GM23338 (cell line): Measurements from ENCODE around the gene MTA3. TPM values are rescaled to one million over a fixed set of nuclear protein-coding genes. Genes with fewer than 3 reads are reported as not detected.

Experiments used
- ATAC-seq: fragments of 200-7000 bp; cut with Tn5 transposase; 3 replicates; pipeline ENCODE4 v1.9.1; 2020
- DNase-seq: peaks from one replicate; pipeline ENCODE4 v3.0.0-alpha.2; 2015; ENCODE audit warnings: low spot score
- H2AFZ ChIP-seq: fragments of 200-600 bp; sonication (generic); 2 replicates; pipeline ENCODE4 v1.8.0; 2016; ENCODE audit warnings: antibody characterized with exemption, mild to moderate bottlenecking, moderate library complexity
- H3F3A ChIP-seq: fragments of 200-600 bp; sonication (generic); replicated peaks from 2 replicates; pipeline ENCODE4 v1.8.0; 2017; ENCODE audit warnings: antibody characterized with exemption, mixed run types, low read depth
- H3K27ac ChIP-seq: fragments of 200-600 bp; sonication (generic); 2 replicates; pipeline ENCODE4 v1.6.1; 2016; ENCODE audit warnings: low read depth
- H3K27me3 ChIP-seq: fragments of 200-600 bp; sonication (generic); 2 replicates; pipeline ENCODE4 v1.8.0; 2016; ENCODE audit warnings: mild to moderate bottlenecking, mixed run types, moderate library complexity; ENCODE audit not compliant: insufficient read depth
- H3K36me3 ChIP-seq: fragments of 200-600 bp; sonication (generic); 2 replicates; pipeline ENCODE4 v1.8.0; 2016; ENCODE audit warnings: mild to moderate bottlenecking; ENCODE audit not compliant: insufficient read depth
- H3K4me1 ChIP-seq: fragments of 200-600 bp; sonication (generic); 2 replicates; pipeline ENCODE4 v1.8.0; 2016; ENCODE audit warnings: mild to moderate bottlenecking, moderate library complexity; ENCODE audit not compliant: insufficient read depth
- H3K4me2 ChIP-seq: fragments of 200-600 bp; sonication (generic); 2 replicates; pipeline ENCODE4 v1.7.1; 2017; ENCODE audit warnings: mixed run types
- H3K4me3 ChIP-seq: fragments of 200-600 bp; sonication (generic); 2 replicates; pipeline ENCODE4 v1.6.1; 2016; ENCODE audit warnings: mixed run types
- H3K79me2 ChIP-seq: fragments of 200-600 bp; sonication (generic); replicated peaks from 2 replicates; pipeline ENCODE4 v1.8.0; 2017; ENCODE audit warnings: mild to moderate bottlenecking; ENCODE audit not compliant: insufficient read depth
- H3K9me2 ChIP-seq: fragments of 200-600 bp; sonication (generic); 2 replicates; pipeline ENCODE4 v1.8.0; 2017; ENCODE audit not compliant: insufficient read depth
- H4K20me1 ChIP-seq: fragments of 200-600 bp; sonication (generic); replicated peaks from 2 replicates; pipeline ENCODE4 v1.8.0; 2017; ENCODE audit warnings: mild to moderate bottlenecking; ENCODE audit not compliant: insufficient read depth
- H3K27ac Mint-ChIP-seq: 2 replicates; pipeline ENCODE4 v1.8.0; 2020; ENCODE audit warnings: inconsistent platforms, mild to moderate bottlenecking, moderate library complexity, mixed read lengths
- H3K27me3 Mint-ChIP-seq: 3 replicates; pipeline ENCODE4 v1.8.0; 2022; ENCODE audit warnings: low read depth, mild to moderate bottlenecking, moderate library complexity, mixed read lengths, inconsistent platforms; ENCODE audit not compliant: insufficient read depth, poor library complexity
- H3K36me3 Mint-ChIP-seq: 3 replicates; pipeline ENCODE4 v1.8.0; 2021; ENCODE audit warnings: low read depth, mild to moderate bottlenecking, inconsistent platforms, moderate library complexity, mixed read lengths
- H3K4me1 Mint-ChIP-seq: 3 replicates; pipeline ENCODE4 v1.8.0; 2020; ENCODE audit warnings: mild to moderate bottlenecking, inconsistent platforms, mixed read lengths
- H3K4me3 Mint-ChIP-seq: 3 replicates; pipeline ENCODE4 v1.8.0; 2021; ENCODE audit warnings: moderate library complexity, mild to moderate bottlenecking, inconsistent platforms, mixed read lengths
- H3K9me3 Mint-ChIP-seq: 3 replicates; pipeline ENCODE4 v1.8.0; 2020; ENCODE audit warnings: moderate library complexity, mild to moderate bottlenecking, inconsistent platforms, mixed read lengths
- CREB1 ChIP-seq: fragments of 250-450 bp; sonication (Bioruptor Pico); IDR thresholded peaks from 2 replicates; pipeline ENCODE4 v1.5.0; 2020; ENCODE audit warnings: low read depth, mild to moderate bottlenecking, moderate library complexity
- EZH2 ChIP-seq: fragments of 200-600 bp; sonication (generic); IDR thresholded peaks from one replicate; pipeline ENCODE4 v1.8.0; 2017; ENCODE audit warnings: antibody characterized with exemption, mild to moderate bottlenecking, low read depth; ENCODE audit not compliant: unreplicated experiment
- NANOG ChIP-seq: IDR thresholded peaks from 2 replicates; pipeline ENCODE4 v1.6.1; 2016; ENCODE audit warnings: antibody characterized with exemption, borderline replicate concordance
- POLR2AphosphoS5 ChIP-seq: IDR thresholded peaks from 2 replicates; pipeline ENCODE4 v1.6.1; 2016; ENCODE audit warnings: antibody characterized with exemption, low read depth
- ZNF114 ChIP-seq: fragments of 250-450 bp; sonication (Bioruptor Pico); IDR thresholded peaks from 2 replicates; pipeline ENCODE4 v1.5.0; 2020; ENCODE audit warnings: mild to moderate bottlenecking, moderate library complexity
- ZNF331 ChIP-seq: fragments of 250-450 bp; sonication (Bioruptor Pico); IDR thresholded peaks from 2 replicates; pipeline ENCODE4 v1.5.0; 2020; ENCODE audit warnings: low read depth, mild to moderate bottlenecking, moderate library complexity
- polyA plus RNA-seq: library from polyadenylated mRNA; unstranded; fragments of >200 nt; fragmentation: Nextera tagmentation; extraction: Ambion mirVana; gene quantifications from 2 replicates; pipeline ENCODE4 v1.2.1, GENCODE V29; 2016
- total RNA-seq: library from RNA; depleted of rRNA; stranded (reverse); fragments of >200 nt; shearing (Covaris generic); gene quantifications from 2 replicates; pipeline ENCODE4 v1.2.3, GENCODE V29; 2014
- TF ChIP-seq, protein P1 (sequence below): IDR thresholded peaks from 2 replicates; pipeline ENCODE4 v1.6.1; 2016; ENCODE audit warnings: antibody characterized with exemption
- TF ChIP-seq, protein P2 (sequence below), 2 experiments: fragments of 200-600 bp in 1 of 2; sonication (generic) in 1 of 2; conservative IDR thresholded peaks; 2 replicates each; pipeline versions ENCODE4 v1.5.1 to v1.6.1; 2016 to 2017; ENCODE audit warnings: antibody characterized with exemption in 2 of 2, low read depth in 2 of 2, mild to moderate bottlenecking in 2 of 2, moderate library complexity in 1 of 2
- TF ChIP-seq, protein P3 (sequence below): fragments of 250-450 bp; sonication (Bioruptor Pico); IDR thresholded peaks from 2 replicates; pipeline ENCODE4 v1.5.0; 2020; ENCODE audit warnings: mild to moderate bottlenecking, moderate library complexity

Gene MTA3
- total and polyA plus RNA-seq, 2 experiments from 2014 or later, result 162 to 208 TPM

DNA sequence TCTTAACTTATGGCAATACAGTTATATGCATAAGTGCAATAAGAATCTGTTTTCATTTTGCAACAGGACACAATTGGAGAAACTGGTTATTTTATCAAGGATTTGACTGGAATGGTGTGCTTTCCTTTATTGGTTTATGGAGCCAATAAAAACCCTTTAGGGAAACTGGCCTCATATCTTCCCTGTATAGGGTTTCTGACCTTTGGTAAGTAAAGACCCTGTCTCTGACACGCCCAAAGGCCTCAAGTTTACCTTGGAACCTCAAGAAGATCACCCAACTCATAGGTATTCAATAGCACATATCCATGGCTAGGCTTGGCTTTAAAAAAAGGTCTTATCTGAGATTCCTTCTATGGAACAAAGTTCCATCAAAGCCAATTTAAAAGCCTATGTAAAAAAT lies 212.7 kb downstream of the MTA3 start:
- Histone ChIP-seq H3K4me2 (no peak overlapping the region), H3K79me2 (no peaks in the 10 kb centered on the region), H3K27ac (no peak overlapping the region), H3K27me3 (no peaks in the 10 kb centered on the region), H2AFZ (no peak overlapping the region), H3K4me3 (no peak overlapping the region), H3K4me1 (no peaks in the 10 kb centered on the region), H3F3A (no peaks in the 10 kb centered on the region), H3K36me3 (peaks cover 26% of the 10 kb centered on the region), H4K20me1 (no peaks in the 10 kb centered on the region), H3K9me2 (no peaks in the 10 kb centered on the region)
- Mint-ChIP-seq H3K4me1 (peaks cover under 1% of the 10 kb centered on the region; the same call in 1 of the 3 replicates), H3K27ac (no peak overlapping the region), H3K9me3 (peaks cover 58% of the 10 kb centered on the region), H3K4me3 (no peak overlapping the region), H3K36me3 (peaks cover 59% of the 10 kb centered on the region), H3K27me3 (peaks cover 4% of the 10 kb centered on the region)
- TF ChIP-seq ZNF331 (CRISPR knock-in tag) (no peak), CREB1 (CRISPR knock-in tag) (no peak), ZNF114 (CRISPR knock-in tag) (no peak), NANOG (no peak), EZH2 (no peak), POLR2AphosphoS5 (no peak)
- TF ChIP-seq, protein P1, sequence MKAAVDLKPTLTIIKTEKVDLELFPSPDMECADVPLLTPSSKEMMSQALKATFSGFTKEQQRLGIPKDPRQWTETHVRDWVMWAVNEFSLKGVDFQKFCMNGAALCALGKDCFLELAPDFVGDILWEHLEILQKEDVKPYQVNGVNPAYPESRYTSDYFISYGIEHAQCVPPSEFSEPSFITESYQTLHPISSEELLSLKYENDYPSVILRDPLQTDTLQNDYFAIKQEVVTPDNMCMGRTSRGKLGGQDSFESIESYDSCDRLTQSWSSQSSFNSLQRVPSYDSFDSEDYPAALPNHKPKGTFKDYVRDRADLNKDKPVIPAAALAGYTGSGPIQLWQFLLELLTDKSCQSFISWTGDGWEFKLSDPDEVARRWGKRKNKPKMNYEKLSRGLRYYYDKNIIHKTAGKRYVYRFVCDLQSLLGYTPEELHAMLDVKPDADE, result no peak
- TF ChIP-seq, protein P2, sequence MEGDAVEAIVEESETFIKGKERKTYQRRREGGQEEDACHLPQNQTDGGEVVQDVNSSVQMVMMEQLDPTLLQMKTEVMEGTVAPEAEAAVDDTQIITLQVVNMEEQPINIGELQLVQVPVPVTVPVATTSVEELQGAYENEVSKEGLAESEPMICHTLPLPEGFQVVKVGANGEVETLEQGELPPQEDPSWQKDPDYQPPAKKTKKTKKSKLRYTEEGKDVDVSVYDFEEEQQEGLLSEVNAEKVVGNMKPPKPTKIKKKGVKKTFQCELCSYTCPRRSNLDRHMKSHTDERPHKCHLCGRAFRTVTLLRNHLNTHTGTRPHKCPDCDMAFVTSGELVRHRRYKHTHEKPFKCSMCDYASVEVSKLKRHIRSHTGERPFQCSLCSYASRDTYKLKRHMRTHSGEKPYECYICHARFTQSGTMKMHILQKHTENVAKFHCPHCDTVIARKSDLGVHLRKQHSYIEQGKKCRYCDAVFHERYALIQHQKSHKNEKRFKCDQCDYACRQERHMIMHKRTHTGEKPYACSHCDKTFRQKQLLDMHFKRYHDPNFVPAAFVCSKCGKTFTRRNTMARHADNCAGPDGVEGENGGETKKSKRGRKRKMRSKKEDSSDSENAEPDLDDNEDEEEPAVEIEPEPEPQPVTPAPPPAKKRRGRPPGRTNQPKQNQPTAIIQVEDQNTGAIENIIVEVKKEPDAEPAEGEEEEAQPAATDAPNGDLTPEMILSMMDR (conservative IDR thresholded peaks at IDR 0.05; ENCODE audit: low read depth in 2 of 2), result no peak
- TF ChIP-seq, protein P3, sequence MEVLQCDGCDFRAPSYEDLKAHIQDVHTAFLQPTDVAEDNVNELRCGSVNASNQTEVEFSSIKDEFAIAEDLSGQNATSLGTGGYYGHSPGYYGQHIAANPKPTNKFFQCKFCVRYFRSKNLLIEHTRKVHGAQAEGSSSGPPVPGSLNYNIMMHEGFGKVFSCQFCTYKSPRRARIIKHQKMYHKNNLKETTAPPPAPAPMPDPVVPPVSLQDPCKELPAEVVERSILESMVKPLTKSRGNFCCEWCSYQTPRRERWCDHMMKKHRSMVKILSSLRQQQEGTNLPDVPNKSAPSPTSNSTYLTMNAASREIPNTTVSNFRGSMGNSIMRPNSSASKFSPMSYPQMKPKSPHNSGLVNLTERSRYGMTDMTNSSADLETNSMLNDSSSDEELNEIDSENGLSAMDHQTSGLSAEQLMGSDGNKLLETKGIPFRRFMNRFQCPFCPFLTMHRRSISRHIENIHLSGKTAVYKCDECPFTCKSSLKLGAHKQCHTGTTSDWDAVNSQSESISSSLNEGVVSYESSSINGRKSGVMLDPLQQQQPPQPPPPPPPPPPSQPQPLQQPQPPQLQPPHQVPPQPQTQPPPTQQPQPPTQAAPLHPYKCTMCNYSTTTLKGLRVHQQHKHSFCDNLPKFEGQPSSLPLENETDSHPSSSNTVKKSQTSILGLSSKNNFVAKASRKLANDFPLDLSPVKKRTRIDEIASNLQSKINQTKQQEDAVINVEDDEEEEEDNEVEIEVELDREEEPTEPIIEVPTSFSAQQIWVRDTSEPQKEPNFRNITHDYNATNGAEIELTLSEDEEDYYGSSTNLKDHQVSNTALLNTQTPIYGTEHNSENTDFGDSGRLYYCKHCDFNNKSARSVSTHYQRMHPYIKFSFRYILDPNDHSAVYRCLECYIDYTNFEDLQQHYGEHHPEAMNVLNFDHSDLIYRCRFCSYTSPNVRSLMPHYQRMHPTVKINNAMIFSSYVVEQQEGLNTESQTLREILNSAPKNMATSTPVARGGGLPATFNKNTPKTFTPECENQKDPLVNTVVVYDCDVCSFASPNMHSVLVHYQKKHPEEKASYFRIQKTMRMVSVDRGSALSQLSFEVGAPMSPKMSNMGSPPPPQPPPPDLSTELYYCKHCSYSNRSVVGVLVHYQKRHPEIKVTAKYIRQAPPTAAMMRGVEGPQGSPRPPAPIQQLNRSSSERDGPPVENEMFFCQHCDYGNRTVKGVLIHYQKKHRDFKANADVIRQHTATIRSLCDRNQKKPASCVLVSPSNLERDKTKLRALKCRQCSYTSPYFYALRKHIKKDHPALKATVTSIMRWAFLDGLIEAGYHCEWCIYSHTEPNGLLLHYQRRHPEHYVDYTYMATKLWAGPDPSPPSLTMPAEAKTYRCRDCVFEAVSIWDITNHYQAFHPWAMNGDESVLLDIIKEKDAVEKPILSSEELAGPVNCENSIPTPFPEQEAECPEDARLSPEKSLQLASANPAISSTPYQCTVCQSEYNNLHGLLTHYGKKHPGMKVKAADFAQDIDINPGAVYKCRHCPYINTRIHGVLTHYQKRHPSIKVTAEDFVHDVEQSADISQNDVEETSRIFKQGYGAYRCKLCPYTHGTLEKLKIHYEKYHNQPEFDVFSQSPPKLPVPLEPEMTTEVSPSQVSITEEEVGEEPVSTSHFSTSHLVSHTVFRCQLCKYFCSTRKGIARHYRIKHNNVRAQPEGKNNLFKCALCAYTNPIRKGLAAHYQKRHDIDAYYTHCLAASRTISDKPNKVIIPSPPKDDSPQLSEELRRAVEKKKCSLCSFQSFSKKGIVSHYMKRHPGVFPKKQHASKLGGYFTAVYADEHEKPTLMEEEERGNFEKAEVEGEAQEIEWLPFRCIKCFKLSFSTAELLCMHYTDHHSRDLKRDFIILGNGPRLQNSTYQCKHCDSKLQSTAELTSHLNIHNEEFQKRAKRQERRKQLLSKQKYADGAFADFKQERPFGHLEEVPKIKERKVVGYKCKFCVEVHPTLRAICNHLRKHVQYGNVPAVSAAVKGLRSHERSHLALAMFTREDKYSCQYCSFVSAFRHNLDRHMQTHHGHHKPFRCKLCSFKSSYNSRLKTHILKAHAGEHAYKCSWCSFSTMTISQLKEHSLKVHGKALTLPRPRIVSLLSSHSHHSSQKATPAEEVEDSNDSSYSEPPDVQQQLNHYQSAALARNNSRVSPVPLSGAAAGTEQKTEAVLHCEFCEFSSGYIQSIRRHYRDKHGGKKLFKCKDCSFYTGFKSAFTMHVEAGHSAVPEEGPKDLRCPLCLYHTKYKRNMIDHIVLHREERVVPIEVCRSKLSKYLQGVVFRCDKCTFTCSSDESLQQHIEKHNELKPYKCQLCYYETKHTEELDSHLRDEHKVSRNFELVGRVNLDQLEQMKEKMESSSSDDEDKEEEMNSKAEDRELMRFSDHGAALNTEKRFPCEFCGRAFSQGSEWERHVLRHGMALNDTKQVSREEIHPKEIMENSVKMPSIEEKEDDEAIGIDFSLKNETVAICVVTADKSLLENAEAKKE, result no peak
- DNase-seq (no peak), ATAC-seq (no peak)
